Measurements from ENCODE around the gene RAD9B.

GRCh38 chr12:110505332-110505731 is 3.2 kb downstream of the RAD9B start:
- TF ChIP-seq MTA2 (IDR thresholded peaks at IDR 0.05; ENCODE audit: low read depth) (no peak), CREB1 (IDR thresholded peaks at IDR 0.05; ENCODE audit: low read depth) (no peak), E2F4 (IDR thresholded peaks at IDR 0.05; ENCODE audit: low read depth, low read length) (no peak), CTCF (IDR thresholded peaks at IDR 0.05 in 2 of 3, conservative IDR thresholded peaks at IDR 0.05 in 1 of 3; ENCODE audit: control insufficient read depth in 2 of 3, extremely low read depth in 1 of 3, insufficient read depth in 1 of 3, low read depth in 3 of 3, low read length in 3 of 3) (no peak), MXI1 (IDR thresholded peaks at IDR 0.05; ENCODE audit: low read depth, low read length) (no peak), EZH2 (IDR thresholded peaks at IDR 0.05; ENCODE audit: borderline replicate concordance, control insufficient read depth, low read depth, low read length) (no peak), POLR2AphosphoS2 (IDR thresholded peaks at IDR 0.05; ENCODE audit: low read depth, low read length) (no peak), RBBP5 (conservative IDR thresholded peaks at IDR 0.05) (no peak), POLR2A (IDR thresholded peaks at IDR 0.05; ENCODE audit: low read depth, low read length) (no peak), STAT3 (IDR thresholded peaks at IDR 0.05; ENCODE audit: low read depth, low read length) (no peak), RB1 (IDR thresholded peaks at IDR 0.05; ENCODE audit: borderline replicate concordance) (no peak), RFX5 (IDR thresholded peaks at IDR 0.05; ENCODE audit: low read depth, low read length) (no peak), SMC3 (IDR thresholded peaks at IDR 0.05; ENCODE audit: borderline replicate concordance, low read length) (no peak)
- TF ChIP-seq, protein P1, sequence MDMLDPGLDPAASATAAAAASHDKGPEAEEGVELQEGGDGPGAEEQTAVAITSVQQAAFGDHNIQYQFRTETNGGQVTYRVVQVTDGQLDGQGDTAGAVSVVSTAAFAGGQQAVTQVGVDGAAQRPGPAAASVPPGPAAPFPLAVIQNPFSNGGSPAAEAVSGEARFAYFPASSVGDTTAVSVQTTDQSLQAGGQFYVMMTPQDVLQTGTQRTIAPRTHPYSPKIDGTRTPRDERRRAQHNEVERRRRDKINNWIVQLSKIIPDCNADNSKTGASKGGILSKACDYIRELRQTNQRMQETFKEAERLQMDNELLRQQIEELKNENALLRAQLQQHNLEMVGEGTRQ (IDR thresholded peaks at IDR 0.05; ENCODE audit: borderline replicate concordance, low read depth, low read length): no peak
